Loucy (cell line): Measurements from ENCODE around the gene GSG1L.

Experiments used
- H2AFZ ChIP-seq: fragments of 200-600 bp; sonication (generic); 2 replicates; pipeline ENCODE4 v1.6.0; 2016; ENCODE audit warnings: antibody characterized with exemption, mild to moderate bottlenecking, low read length, moderate library complexity
- H3F3A ChIP-seq: fragments of 200-600 bp; 2 replicates; pipeline ENCODE4 v1.6.0; 2016; ENCODE audit warnings: antibody characterized with exemption, low read depth, mild to moderate bottlenecking
- H3K27me3 ChIP-seq: fragments of 200-600 bp; sonication (generic); 2 replicates; pipeline ENCODE4 v1.6.1; 2014; ENCODE audit warnings: low read length, mild to moderate bottlenecking; ENCODE audit not compliant: insufficient read depth, poor library complexity, severe bottlenecking
- H3K36me3 ChIP-seq: fragments of 200-600 bp; sonication (generic); 2 replicates; pipeline ENCODE4 v1.6.1; 2016; ENCODE audit warnings: low read length; ENCODE audit not compliant: insufficient read depth
- H3K4me1 ChIP-seq: fragments of 200-600 bp; sonication (generic); 2 replicates; pipeline ENCODE4 v1.5.1; 2014; ENCODE audit warnings: low read length, mild to moderate bottlenecking; ENCODE audit not compliant: insufficient read depth, poor library complexity, severe bottlenecking
- H3K4me2 ChIP-seq: fragments of 200-600 bp; sonication (generic); 2 replicates; pipeline ENCODE4 v1.6.0; 2014; ENCODE audit warnings: antibody characterized with exemption, low read length, low read depth, mild to moderate bottlenecking; ENCODE audit not compliant: poor library complexity, severe bottlenecking
- H3K4me3 ChIP-seq: fragments of 200-600 bp; sonication (generic); 2 replicates; pipeline ENCODE4 v1.5.1; 2014; ENCODE audit warnings: low read length, mild to moderate bottlenecking, mixed read lengths; ENCODE audit not compliant: poor library complexity, severe bottlenecking
- H3K79me2 ChIP-seq: fragments of 200-600 bp; sonication (generic); 2 replicates; pipeline ENCODE4 v1.6.1; 2014; ENCODE audit warnings: low read length; ENCODE audit not compliant: insufficient read depth
- H3K9ac ChIP-seq: fragments of 200-600 bp; sonication (generic); 2 replicates; pipeline ENCODE4 v1.6.0; 2014; ENCODE audit warnings: mild to moderate bottlenecking, low read depth, low read length, moderate library complexity; ENCODE audit not compliant: poor library complexity, severe bottlenecking
- H3K9me2 ChIP-seq: fragments of 200-600 bp; sonication (generic); replicated peaks from 2 replicates; pipeline ENCODE4 v1.6.1; 2016; ENCODE audit warnings: low read depth, low read length, mixed read lengths
- H3K9me3 ChIP-seq: fragments of 200-600 bp; sonication (generic); 2 replicates; pipeline ENCODE4 v1.6.1; 2014; ENCODE audit warnings: mild to moderate bottlenecking, antibody characterized with exemption, low read length, low read depth; ENCODE audit not compliant: insufficient read depth
- H4K20me1 ChIP-seq: fragments of 200-600 bp; sonication (generic); 2 replicates; pipeline ENCODE4 v1.6.0; 2014; ENCODE audit warnings: antibody characterized with exemption, low read length, mild to moderate bottlenecking; ENCODE audit not compliant: insufficient read depth, poor library complexity, severe bottlenecking
- CTCF ChIP-seq: fragments of 200-600 bp; sonication (generic); conservative IDR thresholded peaks from 2 replicates; pipeline ENCODE4 v1.5.1; 2014; ENCODE audit warnings: mild to moderate bottlenecking, antibody characterized with exemption, low read length
- EZH2phosphoT487 ChIP-seq: fragments of 200-600 bp; IDR thresholded peaks from 2 replicates; pipeline ENCODE4 v1.6.1; 2018; ENCODE audit warnings: antibody characterized with exemption, mild to moderate bottlenecking, moderate library complexity, borderline replicate concordance

Gene GSG1L

GRCh38 chr16:27924411-27925118 is 138.9 kb downstream of the GSG1L start:
- no peak for TF ChIP-seq CTCF
- TF ChIP-seq EZH2phosphoT487 = no peak
- H3K9me2 ChIP-seq = no peaks in the 10 kb centered on the region
- no peaks in the 10 kb centered on the region for H3K27me3 ChIP-seq
- H3K4me3 ChIP-seq = no peak overlapping the region
- no peaks in the 10 kb centered on the region for H3K4me1 ChIP-seq
- no peak overlapping the region for H3K4me2 ChIP-seq
- H3K9ac ChIP-seq = no peak overlapping the region
- H3K9me3 ChIP-seq = no peaks in the 10 kb centered on the region
- no peaks in the 10 kb centered on the region for H4K20me1 ChIP-seq
- no peaks in the 10 kb centered on the region for H3K36me3 ChIP-seq
- no peak overlapping the region for H2AFZ ChIP-seq
- H3K79me2 ChIP-seq = no peaks in the 10 kb centered on the region
- H3F3A ChIP-seq = no peaks in the 10 kb centered on the region

GRCh38 chr16:27923751-27924150 is 139.8 kb downstream of the GSG1L start:
- Histone ChIP-seq H3K27me3 (no peaks in the 10 kb centered on the region), H3K36me3 (no peaks in the 10 kb centered on the region), H2AFZ (no peak overlapping the region), H3K9me2 (no peaks in the 10 kb centered on the region), H4K20me1 (no peaks in the 10 kb centered on the region), H3K4me1 (no peaks in the 10 kb centered on the region), H3F3A (no peaks in the 10 kb centered on the region), H3K9me3 (no peaks in the 10 kb centered on the region), H3K4me3 (no peak overlapping the region), H3K79me2 (no peaks in the 10 kb centered on the region), H3K9ac (no peak overlapping the region), H3K4me2 (no peak overlapping the region)
- no peak for TF ChIP-seq CTCF
- TF ChIP-seq EZH2phosphoT487 = no peak

- Histone ChIP-seq H3K9me3 (no peaks in the 10 kb centered on the region), H3K9ac (no peak overlapping the region), H3K4me3 (no peak overlapping the region), H3K27me3 (no peaks in the 10 kb centered on the region), H3K9me2 (no peaks in the 10 kb centered on the region), H4K20me1 (no peaks in the 10 kb centered on the region), H3K79me2 (no peaks in the 10 kb centered on the region), H3K4me1 (no peaks in the 10 kb centered on the region), H2AFZ (no peak overlapping the region), H3K4me2 (no peak overlapping the region), H3K36me3 (no peaks in the 10 kb centered on the region), H3F3A (no peaks in the 10 kb centered on the region)
- TF ChIP-seq CTCF = no peak
- no peak for TF ChIP-seq EZH2phosphoT487
These were observed 141.1 kb downstream of the GSG1L start for GRCh38 chr16:27922433-27922832.
